NT2/D1 (cell line): ENCODE data around the gene GCSH.

ENCODE experiments used
- DNase-seq: peaks from one replicate; pipeline ENCODE4 v3.0.0-alpha.2; 2011; ENCODE audit warnings: low read depth, low spot score
- H3K27me3 ChIP-seq: 2 replicates; pipeline ENCODE4 v1.6.0; 2011; ENCODE audit warnings: mild to moderate bottlenecking; ENCODE audit not compliant: insufficient read length, insufficient read depth
- H3K36me3 ChIP-seq: 2 replicates; pipeline ENCODE4 v1.6.1; 2011; ENCODE audit warnings: mild to moderate bottlenecking, low read length, mixed read lengths; ENCODE audit not compliant: insufficient read depth, insufficient read length
- H3K4me1 ChIP-seq: 2 replicates; pipeline ENCODE4 v1.5.1; 2011; ENCODE audit not compliant: insufficient read depth, insufficient read length
- H3K4me3 ChIP-seq: 2 replicates; pipeline ENCODE4 v1.5.1; 2011; ENCODE audit warnings: low read depth; ENCODE audit not compliant: insufficient read length
- H3K9ac ChIP-seq: 2 replicates; pipeline ENCODE4 v1.6.0; 2011; ENCODE audit warnings: low read depth; ENCODE audit not compliant: insufficient read length
- H3K9me3 ChIP-seq: 2 replicates; pipeline ENCODE4 v1.5.1; 2011; ENCODE audit warnings: mild to moderate bottlenecking, low read length; ENCODE audit not compliant: insufficient read depth
- SUZ12 ChIP-seq: IDR thresholded peaks from 2 replicates; pipeline ENCODE4 v1.6.1; 2011; ENCODE audit not compliant: insufficient read length, insufficient read depth; ENCODE audit errors: extremely low read depth
- YY1 ChIP-seq: IDR thresholded peaks from 2 replicates; pipeline ENCODE4 v1.6.1; 2011; ENCODE audit not compliant: insufficient read length, insufficient read depth
- ZNF274 ChIP-seq: IDR thresholded peaks from 2 replicates; pipeline ENCODE4 v1.6.1; 2011; ENCODE audit warnings: mild to moderate bottlenecking, low read depth, low read length

The GCSH gene

DNA sequence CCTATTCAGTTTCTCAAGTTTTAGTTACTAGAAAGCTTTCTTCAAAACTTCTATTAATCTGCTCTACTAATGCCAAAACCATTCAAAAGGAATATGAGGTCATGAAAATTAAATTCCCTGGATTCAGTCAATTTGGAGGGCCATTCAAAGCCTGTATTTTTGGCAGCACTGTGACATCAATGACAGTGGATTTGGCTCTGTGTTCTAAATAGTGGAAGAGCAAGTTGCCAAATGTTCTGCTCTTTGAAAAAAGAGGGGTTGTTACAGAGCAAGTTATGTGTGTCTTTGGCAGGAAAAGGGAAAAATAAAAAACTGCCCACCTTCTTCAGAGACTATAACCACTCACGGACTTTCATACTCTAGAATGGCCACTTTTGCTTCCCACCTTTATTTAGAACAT lies 16.0 kb downstream of the GCSH start:
- DNase-seq: no peak
- H3K4me3 ChIP-seq: no peak overlapping the region
- no peaks in the 10 kb centered on the region for H3K9me3 ChIP-seq
- no peak for TF ChIP-seq ZNF274
- no peak for TF ChIP-seq YY1
- TF ChIP-seq SUZ12: no peak
- peaks cover 16% of the 10 kb centered on the region for H3K36me3 ChIP-seq
- H3K4me1 ChIP-seq: peaks cover 3% of the 10 kb centered on the region
- no peak overlapping the region for H3K9ac ChIP-seq
- H3K27me3 ChIP-seq: no peaks in the 10 kb centered on the region

DNA sequence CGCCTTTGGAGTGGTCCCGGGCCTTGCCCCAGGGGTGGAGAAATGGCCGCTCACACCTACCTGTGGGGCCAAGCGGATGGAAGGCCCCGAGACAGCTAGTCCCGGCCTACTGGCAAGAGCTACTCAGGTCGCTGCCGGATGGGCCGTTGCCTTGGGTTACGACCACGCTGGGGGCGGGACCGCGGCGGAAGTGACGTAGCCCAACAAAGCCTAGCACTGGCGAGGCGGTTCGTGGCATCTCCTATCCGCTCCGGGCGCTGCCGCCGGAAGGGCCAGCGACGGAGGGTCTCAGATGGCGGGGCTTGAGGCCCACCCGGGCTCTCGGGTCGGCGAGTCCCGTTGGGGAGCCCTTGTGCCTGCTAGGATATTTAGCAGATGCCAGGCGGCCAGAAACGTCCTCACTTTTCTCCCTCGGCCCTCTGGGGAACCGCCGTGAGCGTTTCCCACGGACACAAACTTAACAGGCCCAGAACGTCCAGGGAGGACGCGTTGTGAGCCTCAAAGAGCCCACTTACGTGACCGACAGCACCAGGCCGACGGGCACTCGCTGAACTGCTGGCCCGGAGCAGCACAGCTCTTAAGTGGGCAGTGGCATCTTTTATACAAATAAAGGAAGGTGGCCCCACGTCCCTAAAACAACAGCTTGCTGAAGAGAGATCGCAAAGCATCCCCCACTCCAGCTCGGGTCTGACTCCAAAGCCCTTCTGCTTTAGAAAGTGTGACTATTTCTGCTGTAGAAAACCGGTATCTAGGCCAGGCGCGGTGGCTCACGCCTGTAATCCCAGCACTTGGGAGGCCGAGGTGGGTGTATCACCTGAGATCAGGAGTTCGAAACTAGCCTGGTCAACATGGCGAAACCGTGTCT lies 18.9 kb downstream of the GCSH start, which contains the start of gene C16orf46:
Gene C16orf46 (minus strand): TSS at position 163 of the 865 bp plus-strand sequence. CDS start 13,283 bp downstream, outside the sequence.
- no peaks in the 10 kb centered on the region for H3K9me3 ChIP-seq
- peak within 1 kb of the TSS; percentile 80 for H3K4me3 ChIP-seq
- TF ChIP-seq ZNF274: no peak
- no peak for TF ChIP-seq SUZ12
- TF ChIP-seq YY1: no peak
- H3K4me1 ChIP-seq: peaks cover 3% of the 10 kb centered on the region
- no peaks in the 10 kb centered on the region for H3K36me3 ChIP-seq
- peak; percentile 96 for DNase-seq
- H3K9ac ChIP-seq: peak within 1 kb of the TSS; percentile 96
- no peaks in the 10 kb centered on the region for H3K27me3 ChIP-seq

DNA sequence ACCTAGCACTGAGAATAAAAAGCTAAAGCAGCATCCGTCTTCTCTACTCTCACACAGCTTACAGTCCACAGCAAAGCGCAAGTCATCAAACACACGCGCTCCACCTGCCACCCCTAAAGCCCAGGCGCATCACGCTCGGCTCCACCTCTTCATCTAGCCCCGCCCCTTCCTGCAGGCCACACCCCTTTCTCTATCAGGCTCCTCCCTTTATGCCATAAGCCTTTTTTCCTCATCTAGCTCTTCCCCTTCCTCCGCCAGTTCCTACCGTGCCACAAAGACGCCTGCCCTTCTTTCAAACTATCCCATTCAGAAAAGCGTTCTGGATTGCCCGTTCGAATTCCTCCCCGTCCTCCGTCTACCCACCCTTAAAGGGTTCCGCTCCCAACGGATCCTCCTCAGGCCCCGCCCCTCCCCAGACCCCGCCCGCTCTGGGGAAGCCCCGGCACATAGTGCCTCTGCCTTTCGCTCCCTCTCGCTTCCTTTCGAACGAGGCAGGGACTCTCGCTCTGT lies 19.6 kb downstream of the GCSH start:
- no peak for DNase-seq
- Histone ChIP-seq H3K9me3 (no peaks in the 10 kb centered on the region), H3K27me3 (no peaks in the 10 kb centered on the region), H3K4me3 (peak overlapping the region; percentile 80), H3K9ac (peak overlapping the region; percentile 96), H3K36me3 (no peaks in the 10 kb centered on the region), H3K4me1 (peaks cover 3% of the 10 kb centered on the region)
- TF ChIP-seq SUZ12: no peak
- TF ChIP-seq ZNF274: no peak
- TF ChIP-seq YY1: no peak

DNA sequence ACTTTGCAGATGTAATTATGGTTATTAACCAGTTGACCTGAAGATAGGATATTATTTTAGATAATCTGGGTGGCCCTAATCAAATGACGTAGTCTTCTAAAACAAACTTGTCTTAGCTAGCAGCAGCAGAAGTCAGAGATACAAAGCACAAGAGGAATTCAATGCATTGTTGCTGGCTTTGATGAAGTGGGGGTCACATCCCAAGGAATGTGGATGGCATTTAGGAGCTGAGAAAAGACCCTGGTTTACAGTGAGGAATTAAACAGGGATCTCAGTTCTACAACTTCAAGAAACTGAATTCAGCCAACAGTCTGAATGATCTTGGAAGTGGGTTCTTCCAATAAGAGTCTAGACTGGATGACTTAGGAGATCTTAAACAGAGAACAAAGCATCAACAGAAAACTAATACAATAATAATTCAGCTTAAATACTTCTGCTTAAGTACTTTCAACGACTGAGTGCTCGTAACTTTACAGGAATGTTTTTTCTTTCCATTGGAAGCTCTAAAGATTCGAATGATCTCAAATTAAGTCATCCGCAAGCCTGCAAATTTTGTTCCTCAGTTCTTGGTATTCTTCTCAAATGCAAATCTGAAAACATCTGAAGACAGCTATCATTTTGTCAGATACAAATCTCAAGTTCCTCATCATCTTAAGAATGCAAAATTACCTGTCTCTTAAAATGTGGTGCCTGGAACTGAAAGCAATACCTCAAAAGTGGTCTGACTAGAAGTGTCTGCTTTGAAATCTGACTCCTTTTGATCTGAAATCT lies 22.4 kb downstream of the GCSH start:
- Histone ChIP-seq H3K4me1 (peaks cover 3% of the 10 kb centered on the region), H3K27me3 (no peaks in the 10 kb centered on the region), H3K4me3 (no peak overlapping the region), H3K9ac (no peak overlapping the region), H3K9me3 (no peaks in the 10 kb centered on the region; the same call in 1 of the 2 replicates), H3K36me3 (no peaks in the 10 kb centered on the region)
- DNase-seq: peak; percentile 46
- TF ChIP-seq ZNF274: no peak
- TF ChIP-seq SUZ12: no peak
- TF ChIP-seq YY1: no peak

DNA sequence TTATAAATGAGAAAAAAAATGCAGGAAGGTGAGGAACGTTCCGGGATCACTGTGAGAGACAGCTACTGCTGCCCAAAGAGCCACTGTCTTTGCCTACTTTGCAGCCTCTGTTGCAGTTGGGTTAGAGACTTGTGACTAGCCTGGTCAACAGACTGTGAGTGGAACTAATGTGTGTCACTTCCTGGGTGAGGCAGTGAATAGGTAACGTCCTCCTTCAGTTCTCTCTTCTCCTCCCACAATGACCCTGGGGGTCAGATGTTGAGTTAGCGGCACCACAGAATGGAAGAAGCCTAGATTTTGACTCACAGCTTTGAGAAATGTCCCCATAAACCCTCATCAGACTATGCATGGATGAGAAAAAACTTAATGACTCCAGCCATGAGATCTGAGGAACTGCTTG lies 24.4 kb downstream of the GCSH start:
- Histone ChIP-seq H3K4me1 (no peaks in the 10 kb centered on the region), H3K9me3 (no peaks in the 10 kb centered on the region; the same call in 1 of the 2 replicates), H3K4me3 (no peak overlapping the region), H3K36me3 (no peaks in the 10 kb centered on the region), H3K27me3 (no peaks in the 10 kb centered on the region), H3K9ac (no peak overlapping the region)
- no peak for DNase-seq
- TF ChIP-seq ZNF274 (no peak), SUZ12 (no peak), YY1 (no peak)

DNA sequence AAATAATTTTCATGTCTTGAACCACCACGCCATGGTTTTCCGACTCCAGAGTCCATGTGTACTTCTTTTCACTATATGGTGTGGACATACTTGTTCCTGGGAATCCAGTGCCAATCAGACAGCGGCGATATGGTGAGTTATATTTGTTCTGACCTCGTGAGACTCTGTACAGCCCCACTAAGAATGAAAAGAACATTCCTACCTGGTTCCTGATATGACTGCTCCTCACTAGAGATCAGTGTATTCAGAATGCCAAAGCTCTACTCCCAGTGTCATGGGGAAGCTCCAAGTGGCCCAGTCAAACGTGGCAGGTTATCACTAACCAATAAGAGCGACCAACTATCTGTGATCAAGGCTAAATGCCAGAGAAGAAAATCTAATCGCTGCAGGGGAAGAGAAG lies 25.2 kb downstream of the GCSH start:
- Histone ChIP-seq H3K9ac (no peak overlapping the region), H3K9me3 (no peaks in the 10 kb centered on the region; the same call in 1 of the 2 replicates), H3K27me3 (no peaks in the 10 kb centered on the region), H3K4me1 (no peaks in the 10 kb centered on the region), H3K36me3 (no peaks in the 10 kb centered on the region), H3K4me3 (no peak overlapping the region)
- no peak for DNase-seq
- TF ChIP-seq YY1 (no peak), ZNF274 (no peak), SUZ12 (no peak)

DNA sequence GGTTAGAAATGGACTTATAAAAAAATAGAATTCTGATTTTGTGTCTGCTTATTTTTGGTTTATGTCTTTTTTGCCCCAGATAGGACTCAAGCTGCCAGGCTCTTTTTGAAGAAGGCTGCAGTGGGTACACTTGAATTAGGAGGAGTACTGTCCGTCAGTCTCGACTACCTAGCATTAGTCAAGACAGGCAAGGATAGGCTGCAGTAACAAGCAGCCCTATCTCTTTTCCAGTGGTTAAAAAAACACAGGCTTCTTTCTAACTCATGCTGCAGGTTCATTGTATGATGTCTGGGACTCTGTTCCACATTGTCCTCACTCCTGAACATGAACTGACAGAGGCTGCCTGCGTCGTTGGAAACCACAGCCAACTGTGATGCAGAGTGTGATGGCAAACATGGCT lies 27.1 kb downstream of the GCSH start:
- no peak for TF ChIP-seq SUZ12
- TF ChIP-seq YY1: no peak
- no peak for TF ChIP-seq ZNF274
- H3K36me3 ChIP-seq: no peaks in the 10 kb centered on the region

More for the DNA sequence above, 27.1 kb downstream of the GCSH start:
- no peak overlapping the region for H3K4me3 ChIP-seq
- H3K27me3 ChIP-seq: no peaks in the 10 kb centered on the region
- H3K9me3 ChIP-seq: no peaks in the 10 kb centered on the region; the same call in 1 of the 2 replicates
- no peak for DNase-seq
- H3K4me1 ChIP-seq: no peaks in the 10 kb centered on the region
- no peak overlapping the region for H3K9ac ChIP-seq
